Smooth muscle cell (in vitro differentiated cells): ENCODE measurements around the gene UIMC1. TPM values are rescaled to one million over a fixed set of nuclear protein-coding genes. Genes with fewer than 3 reads are reported as not detected.

ENCODE experiments used
- DNase-seq: peaks from one replicate; lab custom pipeline; 2025; ENCODE audit not compliant: unreplicated experiment; lab: John Stamatoyannopoulos, UW
- H2AFZ ChIP-seq: fragments of 200-600 bp; sonication (generic); 2 replicates; pipeline ENCODE4 v1.6.0; 2016; ENCODE audit warnings: antibody characterized with exemption, low read depth, mild to moderate bottlenecking
- H3F3A ChIP-seq: fragments of 200-600 bp; sonication (generic); 2 replicates; pipeline ENCODE4 v1.6.0; 2017; ENCODE audit warnings: antibody characterized with exemption, low read depth
- H3K27ac ChIP-seq: fragments of 200-600 bp; sonication (generic); 2 replicates; pipeline ENCODE4 v1.5.1; 2016; ENCODE audit warnings: low read depth, mild to moderate bottlenecking
- H3K27me3 ChIP-seq: fragments of 200-600 bp; sonication (generic); 2 replicates; pipeline ENCODE4 v1.6.1; 2016; ENCODE audit warnings: low read depth, mild to moderate bottlenecking
- H3K36me3 ChIP-seq: fragments of 200-600 bp; sonication (generic); 2 replicates; pipeline ENCODE4 v1.5.1; 2016; ENCODE audit warnings: low read depth
- H3K4me1 ChIP-seq: fragments of 200-600 bp; sonication (generic); 2 replicates; pipeline ENCODE4 v1.5.1; 2016; ENCODE audit warnings: low read depth
- H3K4me2 ChIP-seq: fragments of 200-600 bp; sonication (generic); 2 replicates; pipeline ENCODE4 v1.6.0; 2016; ENCODE audit warnings: mild to moderate bottlenecking
- H3K4me3 ChIP-seq: fragments of 200-600 bp; sonication (generic); 2 replicates; pipeline ENCODE4 v1.5.1; 2016; ENCODE audit warnings: mild to moderate bottlenecking
- H3K79me2 ChIP-seq: fragments of 200-600 bp; sonication (generic); 2 replicates; pipeline ENCODE4 v1.6.0; 2016; ENCODE audit warnings: low read depth, mild to moderate bottlenecking
- H3K9ac ChIP-seq: fragments of 200-600 bp; sonication (generic); 2 replicates; pipeline ENCODE4 v1.6.0; 2016; ENCODE audit warnings: low read depth
- H3K9me3 ChIP-seq: fragments of 200-600 bp; sonication (generic); replicated peaks from 2 replicates; pipeline ENCODE4 v1.5.1; 2016; ENCODE audit warnings: low read depth
- H4K20me1 ChIP-seq: fragments of 200-600 bp; sonication (generic); 2 replicates; pipeline ENCODE4 v1.6.0; 2016; ENCODE audit warnings: low read depth
- WGBS: methylation state at CpG from one replicate; pipeline ENCODE4 v1.1.7; 2016; ENCODE audit warnings: low lambda C conversion rate; 5-methylcytosine and 5-hydroxymethylcytosine counted together
- polyA plus RNA-seq: library from polyadenylated mRNA; unstranded; fragments of >200 nt; fragmentation: Nextera tagmentation; extraction: Ambion mirVana; gene quantifications from 2 replicates; pipeline ENCODE4 v1.2.1, GENCODE V29; 2016
- total RNA-seq: library from RNA; depleted of rRNA; stranded (reverse); fragments of >200 nt; gene quantifications from 2 replicates; pipeline ENCODE4 v1.2.3, GENCODE V29; 2014
- TF ChIP-seq, protein P1 (sequence below): fragments of 200-600 bp; sonication (generic); IDR thresholded peaks from 2 replicates; pipeline ENCODE4 v1.5.1; 2017; ENCODE audit warnings: borderline replicate concordance, mild to moderate bottlenecking, antibody characterized with exemption; ENCODE audit not compliant: insufficient read depth, poor library complexity, severe bottlenecking

UIMC1 gene
- total and polyA plus RNA-seq, 2 experiments from 2014 or later = 12.1 to 19.9 TPM

GRCh38 chr5:176998828-176999227 is 7.8 kb downstream of the UIMC1 start:
- no peak overlapping the region for H3K27ac ChIP-seq
- WGBS = 97% methylated on average over 5 of the region's 5 CpGs

DNA sequence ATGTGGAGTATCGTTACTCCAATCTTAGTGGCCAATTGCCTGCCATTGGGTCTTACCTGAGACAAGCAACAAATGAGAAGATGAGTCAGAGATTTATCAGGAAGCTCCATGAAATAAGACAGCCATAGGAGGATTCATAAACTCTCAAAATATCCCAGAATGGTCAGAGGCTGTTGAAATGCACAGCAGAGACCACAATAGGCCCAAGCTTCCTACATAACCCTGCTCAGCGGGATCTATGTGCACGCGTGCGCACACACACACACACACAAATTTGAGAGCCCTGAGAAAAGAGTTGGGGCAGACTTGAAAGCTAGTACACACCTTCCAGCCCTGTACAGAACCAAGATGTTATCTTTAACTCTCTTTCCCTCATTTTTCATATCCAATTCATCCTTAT is 9.8 kb downstream of the UIMC1 start:
- TF ChIP-seq, protein P1, sequence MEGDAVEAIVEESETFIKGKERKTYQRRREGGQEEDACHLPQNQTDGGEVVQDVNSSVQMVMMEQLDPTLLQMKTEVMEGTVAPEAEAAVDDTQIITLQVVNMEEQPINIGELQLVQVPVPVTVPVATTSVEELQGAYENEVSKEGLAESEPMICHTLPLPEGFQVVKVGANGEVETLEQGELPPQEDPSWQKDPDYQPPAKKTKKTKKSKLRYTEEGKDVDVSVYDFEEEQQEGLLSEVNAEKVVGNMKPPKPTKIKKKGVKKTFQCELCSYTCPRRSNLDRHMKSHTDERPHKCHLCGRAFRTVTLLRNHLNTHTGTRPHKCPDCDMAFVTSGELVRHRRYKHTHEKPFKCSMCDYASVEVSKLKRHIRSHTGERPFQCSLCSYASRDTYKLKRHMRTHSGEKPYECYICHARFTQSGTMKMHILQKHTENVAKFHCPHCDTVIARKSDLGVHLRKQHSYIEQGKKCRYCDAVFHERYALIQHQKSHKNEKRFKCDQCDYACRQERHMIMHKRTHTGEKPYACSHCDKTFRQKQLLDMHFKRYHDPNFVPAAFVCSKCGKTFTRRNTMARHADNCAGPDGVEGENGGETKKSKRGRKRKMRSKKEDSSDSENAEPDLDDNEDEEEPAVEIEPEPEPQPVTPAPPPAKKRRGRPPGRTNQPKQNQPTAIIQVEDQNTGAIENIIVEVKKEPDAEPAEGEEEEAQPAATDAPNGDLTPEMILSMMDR = no peak
- Histone ChIP-seq H4K20me1 (peaks cover 100% of the 10 kb centered on the region), H3K79me2 (peaks cover 78% of the 10 kb centered on the region), H3F3A (peaks cover 11% of the 10 kb centered on the region), H2AFZ (no peak overlapping the region), H3K27me3 (no peaks in the 10 kb centered on the region), H3K9ac (no peak overlapping the region), H3K4me2 (no peak overlapping the region), H3K9me3 (no peaks in the 10 kb centered on the region), H3K4me3 (no peak overlapping the region), H3K27ac (peak overlapping the region; percentile 2), H3K4me1 (no peaks in the 10 kb centered on the region), H3K36me3 (no peaks in the 10 kb centered on the region)
- DNase-seq = no peak
- WGBS = 98% methylated on average over 5 of the region's 5 CpGs

More at GRCh38 chr5:176998828-176999227, 7.8 kb downstream of the UIMC1 start:
- H3K9me3 ChIP-seq = no peaks in the 10 kb centered on the region
- H3K4me2 ChIP-seq = no peak overlapping the region
- peaks cover 11% of the 10 kb centered on the region for H3F3A ChIP-seq
- peaks cover 100% of the 10 kb centered on the region for H4K20me1 ChIP-seq
- peaks cover under 1% of the 10 kb centered on the region for H3K4me1 ChIP-seq
- no peaks in the 10 kb centered on the region for H3K36me3 ChIP-seq
- H2AFZ ChIP-seq = no peak overlapping the region
- no peak for DNase-seq
- TF ChIP-seq, protein P1 = no peak
- no peaks in the 10 kb centered on the region for H3K27me3 ChIP-seq
- H3K79me2 ChIP-seq = peaks cover 78% of the 10 kb centered on the region
- no peak overlapping the region for H3K4me3 ChIP-seq
- no peak overlapping the region for H3K9ac ChIP-seq

DNA sequence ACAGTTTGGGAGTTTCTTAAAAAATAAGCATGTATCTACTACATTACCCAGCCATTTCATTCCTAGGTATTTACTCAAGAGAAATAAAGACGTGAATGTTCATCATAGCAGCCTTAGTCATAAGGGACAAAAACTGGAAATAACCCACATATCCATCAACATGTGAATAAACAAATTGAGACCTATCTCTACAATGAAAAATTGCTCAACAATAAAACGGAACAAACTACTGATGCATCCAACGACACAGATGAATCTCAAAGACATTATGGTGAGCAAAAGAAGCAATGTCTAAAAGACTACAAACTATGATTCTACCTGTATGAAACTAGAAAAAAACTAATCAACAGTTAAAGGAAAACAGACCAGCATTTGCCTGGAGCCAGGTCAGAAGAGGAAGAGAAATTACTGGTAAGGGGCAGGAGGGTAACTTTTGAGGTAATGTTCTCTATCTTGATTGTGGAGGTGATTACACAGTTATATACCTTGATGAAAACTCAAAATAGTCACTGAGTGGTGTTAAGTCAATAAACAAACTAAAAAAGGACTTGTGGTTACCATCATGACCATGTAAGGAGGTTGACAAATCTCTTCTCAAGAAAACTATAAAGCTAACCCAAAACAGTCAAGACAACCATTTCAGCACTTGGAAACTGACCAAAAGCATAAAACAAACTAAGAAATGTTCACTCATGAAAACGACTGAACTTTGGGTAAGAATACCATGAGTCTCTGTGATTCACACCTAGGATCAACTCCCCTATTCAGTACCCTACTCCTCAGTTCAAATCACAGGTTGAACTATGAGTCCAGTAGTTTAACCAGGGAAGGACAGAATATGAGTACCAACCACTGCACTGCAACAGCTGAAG is 10.4 kb downstream of the UIMC1 start:
- 53% methylated on average over 4 of the region's 4 CpGs for WGBS
- H3K9me3 ChIP-seq = no peaks in the 10 kb centered on the region
- no peaks in the 10 kb centered on the region for H3K36me3 ChIP-seq
- no peak overlapping the region for H3K4me3 ChIP-seq
- peaks cover 79% of the 10 kb centered on the region for H3K79me2 ChIP-seq
- no peak for DNase-seq
- no peaks in the 10 kb centered on the region for H3K27me3 ChIP-seq
- peak overlapping the region; percentile 2 for H3K27ac ChIP-seq
- no peak overlapping the region for H3K9ac ChIP-seq
- peaks cover 100% of the 10 kb centered on the region for H4K20me1 ChIP-seq
- no peak overlapping the region for H2AFZ ChIP-seq
- TF ChIP-seq, protein P1 = no peak
- H3K4me1 ChIP-seq = no peaks in the 10 kb centered on the region
- H3K4me2 ChIP-seq = no peak overlapping the region
- peaks cover 11% of the 10 kb centered on the region for H3F3A ChIP-seq
